GM19023 (cell line): ENCODE results near the gene IFIT1.

Experiments used
- ATAC-seq: cut with Tn5 transposase; IDR thresholded peaks from one replicate; pipeline ENCODE4 v1.9.1; 2021; ENCODE audit warnings: mild to moderate bottlenecking, moderate library complexity; ENCODE audit not compliant: unreplicated experiment

Gene IFIT1, protein sequence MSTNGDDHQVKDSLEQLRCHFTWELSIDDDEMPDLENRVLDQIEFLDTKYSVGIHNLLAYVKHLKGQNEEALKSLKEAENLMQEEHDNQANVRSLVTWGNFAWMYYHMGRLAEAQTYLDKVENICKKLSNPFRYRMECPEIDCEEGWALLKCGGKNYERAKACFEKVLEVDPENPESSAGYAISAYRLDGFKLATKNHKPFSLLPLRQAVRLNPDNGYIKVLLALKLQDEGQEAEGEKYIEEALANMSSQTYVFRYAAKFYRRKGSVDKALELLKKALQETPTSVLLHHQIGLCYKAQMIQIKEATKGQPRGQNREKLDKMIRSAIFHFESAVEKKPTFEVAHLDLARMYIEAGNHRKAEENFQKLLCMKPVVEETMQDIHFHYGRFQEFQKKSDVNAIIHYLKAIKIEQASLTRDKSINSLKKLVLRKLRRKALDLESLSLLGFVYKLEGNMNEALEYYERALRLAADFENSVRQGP

DNA sequence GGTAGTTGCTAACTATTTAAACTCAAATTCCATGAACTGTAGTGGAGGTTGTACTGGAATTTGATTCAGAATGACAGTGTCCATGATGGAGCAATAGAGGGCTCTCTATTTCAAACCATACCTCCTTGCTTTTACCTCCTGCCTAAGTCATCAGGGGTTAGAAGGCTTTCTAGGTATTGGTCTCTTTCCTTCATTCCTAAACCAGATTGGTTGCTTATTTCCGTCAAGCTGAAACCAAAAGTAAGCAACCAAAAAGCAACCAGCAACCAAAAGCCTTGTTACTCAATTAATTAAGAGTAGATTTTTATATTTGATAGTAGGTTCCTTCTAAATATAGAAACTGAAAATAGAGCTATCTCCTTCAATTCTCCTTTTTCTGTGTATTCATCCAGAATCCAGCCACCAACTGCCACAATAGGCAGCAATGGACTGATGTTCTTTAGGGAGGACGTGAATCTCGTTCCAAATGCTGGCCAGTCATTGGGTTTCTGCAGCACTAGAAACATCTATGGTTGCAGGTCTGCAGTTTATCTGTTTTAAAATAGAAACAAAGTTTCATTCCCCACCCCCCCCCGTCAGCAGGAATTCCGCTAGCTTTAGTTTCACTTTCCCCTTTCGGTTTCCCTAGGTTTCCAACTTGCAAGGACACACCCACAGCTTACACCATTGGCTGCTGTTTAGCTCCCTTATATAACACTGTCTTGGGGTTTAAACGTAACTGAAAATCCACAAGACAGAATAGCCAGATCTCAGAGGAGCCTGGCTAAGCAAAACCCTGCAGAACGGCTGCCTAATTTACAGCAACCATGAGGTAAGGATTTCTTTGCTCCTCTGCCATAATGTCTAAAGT lies at the start of gene IFIT1:
TSS of gene IFIT1 (plus strand) at position 717 of the 850 bp plus-strand sequence. CDS start at position 807, 90 bp downstream.
- ATAC-seq, result peak; percentile 83

DNA sequence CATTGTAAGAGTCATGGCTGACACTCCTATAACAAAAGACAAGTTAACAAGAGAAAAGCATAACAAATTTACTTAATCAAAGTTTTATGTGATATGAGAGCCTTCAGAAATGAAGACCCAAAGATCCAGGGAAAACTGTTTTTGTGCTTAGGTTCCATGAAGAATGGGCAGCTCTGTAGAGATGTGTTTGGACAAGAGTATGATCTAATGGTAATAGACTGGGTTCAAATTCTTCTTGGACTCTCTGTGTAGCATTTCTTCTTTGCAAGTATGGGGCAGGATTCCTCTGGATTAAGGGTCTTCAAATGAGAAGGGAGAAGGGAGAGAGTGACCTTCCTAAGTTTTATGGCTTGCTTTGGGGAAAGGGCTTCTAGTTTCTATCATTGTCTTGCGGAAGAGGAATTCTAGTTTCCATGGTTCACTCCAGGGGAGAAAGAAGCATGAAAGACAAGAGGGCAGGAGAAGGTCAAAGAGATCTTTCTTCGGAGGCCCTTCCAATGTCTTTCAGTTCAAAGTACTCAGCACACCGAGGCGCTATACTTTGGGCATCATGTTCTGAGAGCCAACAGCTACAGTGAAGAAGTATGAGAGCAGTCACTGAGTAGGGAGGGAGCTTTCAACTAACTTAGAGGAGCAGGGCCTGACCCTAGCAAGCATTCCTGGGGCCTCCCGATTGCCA lies 49.2 kb upstream of the IFIT1 start:
- no peak for ATAC-seq

- no peak for ATAC-seq
Observed at GRCh38 chr10:89344156-89344555, 48.3 kb upstream of the IFIT1 start.

DNA sequence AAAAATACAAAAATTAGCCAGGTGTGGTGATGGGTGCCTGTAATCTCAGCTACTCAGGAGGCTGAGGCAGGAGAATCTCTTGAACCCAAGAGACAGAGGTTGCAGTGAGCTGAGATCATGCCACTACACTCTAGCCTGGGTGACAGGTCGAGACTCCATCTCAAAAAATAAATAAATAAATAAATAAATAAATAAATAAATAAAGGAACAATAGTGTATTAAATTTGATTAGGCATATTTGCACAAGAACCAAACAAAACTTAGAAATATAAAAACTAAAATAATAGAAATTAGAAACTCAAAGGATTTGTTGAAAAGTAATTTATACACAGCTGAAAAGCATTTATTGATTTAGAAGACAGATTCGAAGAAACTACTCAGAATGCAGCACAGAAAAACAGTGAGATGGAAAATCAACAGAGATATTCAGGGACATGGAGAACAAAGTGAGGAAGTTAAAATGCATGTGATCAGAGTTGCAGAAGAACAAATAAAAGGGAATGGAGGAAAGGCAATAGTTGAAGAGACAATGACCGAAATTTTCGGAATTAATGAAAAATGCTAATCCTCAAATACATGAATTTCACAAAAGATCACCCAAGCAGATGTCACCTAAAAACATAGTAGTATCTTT lies 46.9 kb upstream of the IFIT1 start:
- no peak for ATAC-seq

DNA sequence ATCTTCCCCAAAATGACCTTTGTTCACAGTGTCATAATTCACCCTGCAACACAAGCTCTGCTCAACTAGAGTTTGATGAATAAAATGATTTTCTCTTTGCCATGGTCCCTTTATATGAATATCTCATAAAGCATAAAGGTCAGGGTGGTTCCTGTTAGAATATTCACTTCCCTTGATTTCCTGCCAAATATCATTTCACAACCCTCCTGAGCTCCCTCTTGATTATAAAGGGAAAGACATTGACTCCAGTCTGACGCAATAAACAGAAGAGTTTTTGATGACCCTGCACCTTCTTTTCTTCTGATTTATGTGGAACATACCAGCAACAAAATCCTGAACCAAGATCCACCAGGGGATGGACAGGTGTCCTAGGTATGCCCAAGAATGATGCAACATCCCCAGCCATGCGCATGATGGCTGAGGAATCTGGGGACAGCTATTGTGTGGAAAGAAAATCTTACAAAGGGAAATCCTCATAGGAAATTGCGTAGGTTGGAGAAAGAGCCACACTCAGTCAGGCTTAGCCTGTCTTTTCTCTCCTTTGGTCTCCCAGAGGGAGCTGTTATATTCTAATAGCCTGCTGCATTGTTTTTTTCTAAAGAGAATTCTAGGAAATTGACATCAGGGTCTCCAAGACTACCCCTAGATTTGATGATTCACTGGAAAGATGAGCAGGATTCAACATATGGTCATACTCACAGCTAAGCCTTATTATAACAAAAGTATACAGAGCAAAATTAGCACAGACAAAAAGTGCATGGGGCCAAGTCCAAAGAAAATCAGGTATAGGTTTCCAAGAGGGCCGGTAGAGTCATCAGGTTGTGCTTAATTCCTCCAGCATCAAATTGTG lies 45.8 kb upstream of the IFIT1 start:
- ATAC-seq, result no peak

DNA sequence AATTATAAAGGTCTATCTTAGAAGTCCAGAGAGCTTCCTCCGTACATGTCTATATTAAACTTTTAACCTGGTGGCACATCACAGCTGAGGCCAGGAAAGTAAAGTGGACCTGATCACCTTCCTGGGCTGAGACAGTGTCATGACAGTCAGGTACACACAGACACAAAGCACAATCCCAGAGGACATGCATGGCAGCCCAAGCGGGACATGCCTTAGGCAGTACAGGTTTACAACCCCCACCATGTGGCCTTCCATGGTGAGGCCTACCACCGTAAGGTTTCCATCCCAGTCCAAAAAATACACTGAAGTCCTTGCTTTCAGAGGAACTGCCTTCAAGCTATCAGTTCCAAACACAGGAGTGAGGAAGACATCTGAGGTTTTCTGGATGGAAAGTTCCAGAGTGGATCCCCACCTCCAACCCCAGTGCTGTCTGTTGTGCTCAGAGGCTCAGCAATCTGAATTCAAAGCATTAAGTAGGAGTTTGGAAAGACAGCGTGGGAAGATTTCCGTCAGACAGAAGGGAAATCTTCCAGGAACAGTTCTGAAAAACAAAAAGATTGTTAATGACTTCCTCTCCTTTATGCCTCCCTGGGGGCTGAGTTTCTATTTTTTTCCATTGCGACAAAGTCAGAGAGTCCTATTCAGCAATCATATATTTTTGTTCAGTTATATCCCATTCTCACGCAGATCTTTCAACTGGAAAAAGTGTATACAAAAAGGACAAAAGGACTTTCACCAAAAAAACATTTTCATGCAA lies 44.5 kb upstream of the IFIT1 start:
- no peak for ATAC-seq

DNA sequence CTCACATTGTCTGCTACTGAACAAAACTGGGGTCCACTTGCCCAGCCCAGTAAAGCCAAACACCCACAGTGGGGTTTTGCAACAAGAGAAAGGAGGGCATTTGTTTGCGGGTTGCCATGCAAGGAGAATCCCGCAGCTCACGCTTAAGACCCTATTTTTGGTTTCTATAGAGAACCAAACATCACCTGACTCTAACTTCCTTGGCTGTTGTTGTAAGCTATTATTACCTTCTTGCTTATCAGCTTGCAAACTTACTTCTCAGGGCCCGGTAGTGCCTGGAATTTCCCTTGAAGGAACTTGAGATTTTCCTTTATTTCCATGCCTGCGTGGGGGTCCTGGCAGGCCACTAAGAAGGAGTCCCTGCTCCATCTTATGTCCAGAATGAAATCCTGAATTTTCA lies 43.9 kb upstream of the IFIT1 start:
- ATAC-seq, result no peak

DNA sequence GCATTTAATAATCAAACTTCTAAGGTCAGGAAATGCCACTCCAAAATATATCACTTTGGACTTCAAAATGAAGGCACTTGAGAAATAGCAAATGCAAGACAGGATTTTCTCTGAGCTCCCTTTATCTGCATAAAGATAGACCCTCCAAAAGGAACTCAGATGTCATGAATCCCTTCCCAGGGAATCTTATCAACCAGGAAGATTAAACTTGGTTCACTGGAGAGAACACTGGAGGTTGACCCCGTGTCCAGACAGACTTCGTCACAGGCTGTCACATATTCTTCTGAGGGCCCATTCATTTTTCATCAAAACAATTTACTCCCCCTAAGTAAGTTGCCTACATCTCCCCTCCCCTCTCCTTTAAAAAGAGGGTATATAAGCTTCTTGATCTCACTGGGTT lies 43.4 kb upstream of the IFIT1 start:
- no peak for ATAC-seq

- ATAC-seq, result peak; percentile 29
Observed at GRCh38 chr10:89350631-89351315, 41.6 kb upstream of the IFIT1 start.

GRCh38 chr10:89351412-89351779 lies 41.0 kb upstream of the IFIT1 start:
- ATAC-seq, result peak; percentile 89

- peak; percentile 41 for ATAC-seq
Observed at GRCh38 chr10:89351780-89352597, 40.4 kb upstream of the IFIT1 start.

DNA sequence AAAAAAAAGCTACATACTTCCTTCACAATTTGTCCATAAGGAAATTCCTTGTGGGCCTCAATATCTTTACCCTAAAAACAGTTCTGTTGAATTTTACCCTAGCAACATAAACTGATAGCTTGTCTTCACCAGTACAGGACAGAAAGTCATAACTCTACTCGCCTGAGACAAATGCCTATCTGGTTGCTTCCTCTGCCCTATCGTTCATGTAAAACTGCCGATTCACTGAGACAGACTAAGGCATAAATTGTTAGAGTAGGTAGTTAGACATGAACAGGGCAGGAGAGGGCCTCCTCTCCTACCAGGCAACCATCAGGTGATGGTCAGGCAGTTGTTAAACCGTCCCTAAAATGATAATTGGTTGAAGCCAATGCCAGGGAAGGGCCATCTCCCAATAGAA lies 39.6 kb upstream of the IFIT1 start:
- ATAC-seq, result no peak

DNA sequence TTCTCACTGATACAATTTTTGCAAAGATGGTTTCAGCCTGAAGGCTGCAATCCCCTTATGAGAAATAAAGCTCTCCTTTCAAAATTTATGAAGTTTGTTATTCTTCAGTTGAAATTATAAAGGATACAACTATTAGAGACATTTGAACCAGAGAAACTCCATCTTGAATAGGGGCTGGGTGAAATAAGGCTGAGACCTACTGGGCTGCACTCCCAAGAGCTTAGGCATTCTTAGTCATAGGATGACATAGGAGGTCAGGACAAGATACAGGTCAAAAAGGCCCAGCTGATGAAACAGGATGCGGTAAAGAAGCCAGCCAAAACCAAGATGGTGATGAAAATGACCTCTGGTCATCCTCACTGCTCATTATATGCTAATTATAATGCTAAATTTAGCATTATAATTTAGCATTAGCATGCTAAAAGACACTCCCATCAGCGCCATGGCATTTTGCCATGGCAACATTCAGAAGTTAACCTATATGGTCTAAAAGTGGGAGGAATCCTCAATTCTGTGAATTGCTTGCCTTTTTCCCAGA lies 37.0 kb upstream of the IFIT1 start:
- ATAC-seq, result no peak

- ATAC-seq, result no peak
Observed at GRCh38 chr10:89357096-89357495, 35.3 kb upstream of the IFIT1 start.

DNA sequence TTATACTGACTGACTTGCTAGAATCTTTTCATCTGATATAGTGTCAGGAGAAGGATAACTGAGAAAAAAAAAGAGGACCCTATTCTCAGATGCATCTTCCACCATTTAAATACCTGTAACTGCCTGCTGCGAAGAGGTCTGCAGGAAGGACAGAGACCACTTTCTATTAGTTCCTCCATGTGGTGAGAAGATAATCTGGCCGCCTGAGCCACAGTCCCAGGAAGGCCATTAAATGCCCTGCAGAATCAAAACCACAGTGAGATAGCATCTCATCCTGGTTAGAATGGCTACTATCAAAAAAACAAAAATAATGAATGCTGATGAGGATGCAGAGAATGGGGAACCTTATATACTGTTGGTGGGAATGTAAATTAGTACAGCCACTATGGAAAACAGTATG lies 34.4 kb upstream of the IFIT1 start:
- no peak for ATAC-seq

DNA sequence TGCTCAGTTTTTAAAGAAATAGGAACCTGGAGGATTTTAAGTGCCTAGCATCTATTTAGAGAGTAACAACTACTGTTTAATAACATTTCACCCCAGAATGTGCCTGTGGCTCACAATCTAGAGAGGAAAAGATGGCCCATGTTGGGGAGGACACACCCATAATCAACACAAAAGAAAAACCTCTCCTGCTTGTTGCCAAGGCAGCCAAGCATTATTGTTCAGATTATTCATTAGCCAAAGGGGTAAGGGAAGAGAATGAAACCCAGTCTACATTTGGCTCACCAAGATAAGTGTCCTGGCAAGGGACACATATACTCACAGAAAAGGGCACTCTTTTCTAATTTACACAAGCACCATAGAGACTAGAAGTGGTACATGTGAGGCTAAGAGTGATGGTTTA lies 32.3 kb upstream of the IFIT1 start:
- ATAC-seq, result no peak

- no peak for ATAC-seq
Observed at GRCh38 chr10:89362929-89363328, 29.5 kb upstream of the IFIT1 start.
